ENCODE results near the gene DDI1. TPM values are rescaled to one million over a fixed set of nuclear protein-coding genes. Genes with fewer than 3 reads are reported as not detected.

The DDI1 gene
- total RNA-seq, 4 donors from 2014 or later = not detected

DNA sequence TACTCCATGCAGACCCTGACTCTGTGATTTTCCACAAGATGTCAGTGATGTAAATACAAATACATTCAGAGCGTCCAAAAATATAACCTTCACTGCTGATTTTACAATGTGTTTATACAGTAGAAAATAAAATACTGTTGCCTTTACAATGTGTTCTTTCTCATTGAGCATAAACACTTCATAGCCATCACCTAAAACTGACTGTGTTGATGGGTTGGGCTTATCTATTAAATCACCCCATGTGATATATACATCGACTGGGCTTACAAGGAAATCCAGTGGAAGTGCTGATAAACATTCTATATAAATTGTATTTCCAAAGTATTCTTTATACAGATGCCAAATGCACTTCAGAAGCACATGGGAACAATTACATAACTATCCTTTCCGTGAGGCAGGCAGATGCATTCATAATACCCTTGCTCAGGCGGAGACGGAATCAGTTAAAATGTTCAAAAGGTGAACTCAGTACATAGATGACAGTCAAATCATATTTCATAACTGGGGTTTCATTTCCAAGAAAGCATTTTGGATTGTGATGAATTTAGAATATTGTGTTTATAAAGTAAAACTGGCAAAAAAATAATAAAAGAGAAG, 27.7 kb downstream of the DDI1 start:
- H3K4me3 ChIP-seq = no peak overlapping the region
- DNase-seq = no peak
- no peaks in the 10 kb centered on the region for H3K27me3 ChIP-seq
- TF ChIP-seq POLR2A (IDR thresholded peaks at IDR 0.05) = no peak
- TF ChIP-seq, protein P1, sequence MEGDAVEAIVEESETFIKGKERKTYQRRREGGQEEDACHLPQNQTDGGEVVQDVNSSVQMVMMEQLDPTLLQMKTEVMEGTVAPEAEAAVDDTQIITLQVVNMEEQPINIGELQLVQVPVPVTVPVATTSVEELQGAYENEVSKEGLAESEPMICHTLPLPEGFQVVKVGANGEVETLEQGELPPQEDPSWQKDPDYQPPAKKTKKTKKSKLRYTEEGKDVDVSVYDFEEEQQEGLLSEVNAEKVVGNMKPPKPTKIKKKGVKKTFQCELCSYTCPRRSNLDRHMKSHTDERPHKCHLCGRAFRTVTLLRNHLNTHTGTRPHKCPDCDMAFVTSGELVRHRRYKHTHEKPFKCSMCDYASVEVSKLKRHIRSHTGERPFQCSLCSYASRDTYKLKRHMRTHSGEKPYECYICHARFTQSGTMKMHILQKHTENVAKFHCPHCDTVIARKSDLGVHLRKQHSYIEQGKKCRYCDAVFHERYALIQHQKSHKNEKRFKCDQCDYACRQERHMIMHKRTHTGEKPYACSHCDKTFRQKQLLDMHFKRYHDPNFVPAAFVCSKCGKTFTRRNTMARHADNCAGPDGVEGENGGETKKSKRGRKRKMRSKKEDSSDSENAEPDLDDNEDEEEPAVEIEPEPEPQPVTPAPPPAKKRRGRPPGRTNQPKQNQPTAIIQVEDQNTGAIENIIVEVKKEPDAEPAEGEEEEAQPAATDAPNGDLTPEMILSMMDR (IDR thresholded peaks at IDR 0.05) = no peak
- no peaks in the 10 kb centered on the region for H3K9me3 ChIP-seq
- intact Hi-C loops (cut with DNase I) = no loop called here
- no peaks in the 10 kb centered on the region for H3K36me3 ChIP-seq
- H3K4me1 ChIP-seq = no peaks in the 10 kb centered on the region
- WGBS, 2 donors = 71% methylated on average over 5 of the region's 5 CpGs
- H3K27ac ChIP-seq = no peak overlapping the region

DNA sequence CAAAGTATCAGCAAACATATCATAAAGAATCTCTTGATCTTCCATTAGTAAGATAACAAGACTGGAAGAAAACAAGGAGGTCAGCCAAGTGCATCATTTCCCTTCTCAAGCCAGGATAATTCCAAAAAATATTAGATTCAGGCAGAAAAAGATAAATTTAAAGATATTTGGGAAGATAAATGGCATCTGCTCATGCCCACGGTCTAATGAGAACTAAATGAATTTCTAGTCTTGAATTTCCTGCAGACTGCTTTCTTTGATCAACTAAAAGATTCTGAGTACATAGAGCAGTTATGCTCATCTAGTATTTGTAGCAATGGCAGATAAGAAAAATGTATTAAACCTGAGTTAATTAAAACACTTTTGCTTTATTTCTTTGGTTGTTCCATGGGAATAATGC, 31.1 kb downstream of the DDI1 start:
- no peaks in the 10 kb centered on the region for H3K4me1 ChIP-seq
- H3K4me3 ChIP-seq = no peak overlapping the region
- H3K27ac ChIP-seq = no peak overlapping the region
- WGBS, 2 donors = 52 to 68% methylated on average over 1 of the region's 1 CpG
- intact Hi-C loops (cut with DNase I) = no loop called here
- no peaks in the 10 kb centered on the region for H3K36me3 ChIP-seq
- H3K27me3 ChIP-seq = no peaks in the 10 kb centered on the region
- TF ChIP-seq, protein P1 (IDR thresholded peaks at IDR 0.05) = no peak
- no peak for TF ChIP-seq POLR2A (IDR thresholded peaks at IDR 0.05)
- no peak for DNase-seq
- H3K9me3 ChIP-seq = no peaks in the 10 kb centered on the region

DNA sequence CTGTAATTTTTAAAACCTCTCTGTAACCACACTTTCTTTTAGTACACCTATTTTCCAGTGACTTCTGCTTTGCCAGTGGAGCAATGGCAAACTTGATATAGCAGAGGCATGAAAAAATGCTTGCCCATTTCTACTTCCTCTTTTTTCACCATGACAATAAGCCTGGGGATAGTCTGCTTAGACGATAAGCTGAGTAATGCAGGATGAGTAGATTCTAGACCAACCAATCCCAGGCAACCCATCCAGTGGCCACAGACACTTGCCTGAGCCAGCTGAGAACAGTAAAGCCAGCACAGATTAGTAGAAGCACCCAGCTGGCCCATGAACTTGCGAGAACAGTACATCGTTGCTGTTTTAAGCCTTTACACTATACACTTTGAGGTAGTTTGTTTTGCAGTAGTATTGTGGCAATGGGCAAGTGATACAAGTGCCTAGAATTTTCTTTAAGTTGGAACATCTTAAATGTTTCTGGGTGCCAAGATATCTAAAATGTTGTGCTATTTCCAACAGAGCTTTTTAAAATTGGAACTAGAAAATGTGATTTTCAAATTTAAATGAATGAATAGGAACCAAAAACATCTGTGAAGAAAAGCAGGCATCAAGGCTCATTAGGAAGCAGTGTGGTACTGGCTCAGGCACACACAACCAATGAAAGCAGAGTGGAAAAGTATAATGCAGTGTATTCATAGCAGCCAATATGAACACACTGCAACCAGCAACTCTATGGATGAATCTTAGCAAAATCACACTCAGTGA, 37.7 kb downstream of the DDI1 start:
- TF ChIP-seq, protein P1 (IDR thresholded peaks at IDR 0.05) = no peak
- TF ChIP-seq POLR2A (IDR thresholded peaks at IDR 0.05) = no peak
- Histone ChIP-seq H3K27ac (peak overlapping the region in 2 of 4 donors; percentile 40 to 68), H3K9me3 (no peaks in the 10 kb centered on the region), H3K27me3 (no peaks in the 10 kb centered on the region), H3K4me1 (peaks cover 0 to 38% (median 4%) of the 10 kb centered on the region in 3 donors), H3K4me3 (no peak overlapping the region), H3K36me3 (no peaks in the 10 kb centered on the region)
- DNase-seq = no peak
- intact Hi-C loops (cut with DNase I) = no loop called here
- 32% methylated on average over 3 of the region's 3 CpGs for WGBS, 2 donors

DNA sequence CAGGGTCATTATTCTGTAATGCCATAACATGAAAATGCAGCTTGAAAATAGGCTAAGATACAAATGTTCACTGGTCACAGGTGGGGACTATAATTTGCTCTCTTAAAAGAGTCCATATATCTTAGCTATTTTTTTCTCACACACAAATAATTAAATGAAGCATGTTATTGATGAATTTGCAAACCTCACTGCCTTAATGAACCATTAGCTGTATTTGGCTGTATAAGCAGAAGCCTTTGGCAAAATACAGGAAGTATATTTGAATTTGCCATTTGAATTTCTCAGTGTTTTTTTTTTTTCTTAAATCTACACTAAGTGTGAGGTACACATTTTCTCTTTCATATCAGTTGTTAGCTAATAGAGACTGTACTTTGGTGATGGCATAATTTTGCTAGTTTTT, 38.7 kb downstream of the DDI1 start:
- H3K27ac ChIP-seq = peak overlapping the region in 2 of 4 donors; percentile 40 to 68
- TF ChIP-seq POLR2A (IDR thresholded peaks at IDR 0.05) = no peak
- TF ChIP-seq, protein P1 (IDR thresholded peaks at IDR 0.05) = no peak
- no peak overlapping the region for H3K4me3 ChIP-seq
- H3K9me3 ChIP-seq = no peaks in the 10 kb centered on the region
- intact Hi-C loops (cut with DNase I) = no loop called here
- peaks cover 0 to 38% (median 4%) of the 10 kb centered on the region in 3 donors for H3K4me1 ChIP-seq
- no peaks in the 10 kb centered on the region for H3K36me3 ChIP-seq
- no peak for DNase-seq
- H3K27me3 ChIP-seq = no peaks in the 10 kb centered on the region

DNA sequence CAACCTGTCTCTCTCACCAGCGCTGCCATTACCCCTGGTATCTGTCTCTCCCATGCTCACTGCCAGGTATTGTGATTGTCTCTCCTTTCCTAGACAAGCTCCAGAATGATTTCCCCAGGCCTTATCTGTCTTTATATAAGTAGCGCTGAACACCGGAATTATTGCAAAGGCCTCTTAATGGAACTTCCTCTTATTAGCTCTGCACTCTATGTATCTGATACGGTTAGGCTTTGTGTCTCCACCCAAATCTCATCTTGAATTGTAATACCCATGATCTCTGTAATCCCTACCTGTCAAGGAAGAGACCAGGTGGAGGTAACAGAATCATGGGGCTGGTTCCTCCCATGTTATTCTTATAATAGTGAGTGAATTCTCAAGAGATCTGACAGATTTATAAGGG, 39.3 kb downstream of the DDI1 start:
- WGBS, 2 donors = 60 to 77% methylated on average over 4 of the region's 4 CpGs
- DNase-seq = no peak
- peak overlapping the region in 2 of 4 donors; percentile 56 to 68 for H3K27ac ChIP-seq

More for the DNA sequence above, 39.3 kb downstream of the DDI1 start:
- Histone ChIP-seq H3K4me1 (peaks cover 0 to 38% (median 4%) of the 10 kb centered on the region in 3 donors), H3K36me3 (no peaks in the 10 kb centered on the region), H3K27me3 (no peaks in the 10 kb centered on the region), H3K4me3 (no peak overlapping the region), H3K9me3 (no peaks in the 10 kb centered on the region)
- intact Hi-C loops (cut with DNase I) = no loop called here
- TF ChIP-seq, protein P1 (IDR thresholded peaks at IDR 0.05) = no peak
- no peak for TF ChIP-seq POLR2A (IDR thresholded peaks at IDR 0.05)
